Hepatocyte (in vitro differentiated cells): ENCODE measurements around the gene CDK17.

Experiments used
- CTCF ChIP-seq: fragments of 200-600 bp; sonication (generic); IDR thresholded peaks from 2 replicates; pipeline ENCODE4 v1.5.1; 2016; ENCODE audit warnings: antibody characterized with exemption, mild to moderate bottlenecking; ENCODE audit not compliant: poor library complexity
- EZH2 ChIP-seq: fragments of 200-600 bp; sonication (generic); IDR thresholded peaks from 2 replicates; pipeline ENCODE4 v1.6.1; 2016; ENCODE audit warnings: antibody characterized with exemption, mild to moderate bottlenecking, borderline replicate concordance
- EZH2phosphoT487 ChIP-seq: fragments of 200-600 bp; sonication (generic); IDR thresholded peaks from one replicate; pipeline ENCODE4 v1.6.1; 2018; ENCODE audit warnings: antibody characterized with exemption, mild to moderate bottlenecking, low read depth, moderate library complexity; ENCODE audit not compliant: unreplicated experiment, severe bottlenecking

DNA sequence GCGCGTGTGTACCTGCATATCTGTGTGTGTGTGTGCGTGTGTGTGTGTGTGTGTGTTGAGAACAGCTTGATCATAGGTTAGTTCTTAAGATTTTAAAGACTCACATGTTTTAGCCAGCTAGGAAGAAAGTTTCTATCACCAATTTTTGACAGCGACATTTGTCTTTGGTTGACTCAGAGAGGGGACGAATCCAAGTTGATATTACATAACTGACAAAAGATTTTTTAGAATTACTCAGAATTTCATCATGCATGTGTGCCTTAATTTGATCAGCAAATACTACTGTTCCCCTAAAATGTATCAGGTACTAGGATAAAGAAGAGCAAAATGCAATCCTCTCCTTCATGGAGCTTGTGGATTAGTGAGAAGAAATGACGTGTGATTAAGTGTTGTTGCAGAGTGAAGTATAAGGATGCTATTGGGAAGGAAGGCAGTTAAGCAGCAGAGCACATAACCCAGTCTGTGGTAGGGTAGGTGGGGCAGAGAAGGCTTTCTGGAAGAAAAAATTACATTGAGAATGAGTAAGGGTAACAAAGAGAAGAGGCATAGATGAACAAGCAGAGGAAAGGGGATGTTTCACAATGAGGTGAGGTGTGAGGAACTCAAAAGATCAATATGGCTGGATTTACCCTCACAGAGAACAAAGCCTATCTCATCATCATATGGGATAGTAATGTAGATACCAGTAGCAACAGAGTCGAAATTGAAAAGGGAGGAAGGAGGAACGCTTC, 128.6 kb downstream of the CDK17 start:
- TF ChIP-seq CTCF = no peak
- no peak for TF ChIP-seq EZH2
- TF ChIP-seq EZH2phosphoT487 = no peak
